Tibial nerve (tissue), 4 donors: ENCODE data around the gene PADI6. TPM values are rescaled to one million over a fixed set of nuclear protein-coding genes. Genes with fewer than 3 reads are reported as not detected.

ENCODE experiments used
- DNase-seq, 2 donors: peaks; one replicate each; pipeline ENCODE4 v3.0.0-alpha.2; 2019; ENCODE audit warnings: low spot score in 2 of 2
- H3K27ac ChIP-seq, 4 donors: fragments of 200-600 bp; sonication (generic) in 3 of 4; one replicate each; pipeline ENCODE4 v1.5.1; 2017 to 2019; ENCODE audit warnings: mild to moderate bottlenecking in 1 of 4
- H3K27me3 ChIP-seq, 2 donors: fragments of 200-600 bp; sonication (generic) in 1 of 2; one replicate each; pipeline versions ENCODE4 v1.5.1 to v1.6.0; 2017 to 2019
- H3K36me3 ChIP-seq, 3 donors: fragments of 200-600 bp; sonication (generic); one replicate each; pipeline ENCODE4 v1.5.1; 2018 to 2019
- H3K4me1 ChIP-seq, 4 donors: fragments of 200-600 bp; sonication (generic) in 3 of 4; one replicate each; pipeline ENCODE4 v1.5.1; 2017 to 2019
- H3K4me3 ChIP-seq, 4 donors: fragments of 200-600 bp; sonication (generic) in 3 of 4; one replicate each; pipeline ENCODE4 v1.5.1; 2017 to 2019; ENCODE audit warnings: mild to moderate bottlenecking in 1 of 4, moderate library complexity in 1 of 4
- H3K9me3 ChIP-seq, 4 donors: fragments of 200-600 bp; sonication (generic) in 3 of 4; one replicate each; pipeline ENCODE4 v1.5.1; 2017 to 2019
- EP300 ChIP-seq, 2 donors: sonication (generic); formaldehyde crosslinking; IDR thresholded peaks; one replicate each; pipeline ENCODE4 v1.6.1; 2017; ENCODE audit warnings: antibody characterized with exemption in 2 of 2, mild to moderate bottlenecking in 1 of 2
- POLR2A ChIP-seq, 2 donors: fragments of 450-650 bp; IDR thresholded peaks; one replicate each; pipeline ENCODE4 v1.6.1; 2017; ENCODE audit warnings: antibody characterized with exemption in 2 of 2, mild to moderate bottlenecking in 2 of 2, moderate library complexity in 2 of 2
- WGBS, 2 donors: methylation state at CpG; one replicate each; pipeline ENCODE4 v1.1.5; 2018; 5-methylcytosine and 5-hydroxymethylcytosine counted together
- total RNA-seq, 4 donors: library from RNA; depleted of rRNA; stranded (reverse); fragments of >200 nt; gene quantifications; one replicate each; pipeline ENCODE4 v1.1.0, GENCODE V29; 2016
- TF ChIP-seq, protein P1 (sequence below), 5 experiments: fragments of 200-600 bp in 3 of 5; fragments of 450-650 bp in 2 of 5; sonication (generic) in 3 of 5; IDR thresholded peaks; one replicate each; pipeline ENCODE4 v1.5.1; 2016 to 2019; ENCODE audit warnings: antibody characterized with exemption in 5 of 5, mild to moderate bottlenecking in 3 of 5, moderate library complexity in 2 of 5

Gene PADI6
- total RNA-seq, 4 donors from 2014 or later = not detected

DNA sequence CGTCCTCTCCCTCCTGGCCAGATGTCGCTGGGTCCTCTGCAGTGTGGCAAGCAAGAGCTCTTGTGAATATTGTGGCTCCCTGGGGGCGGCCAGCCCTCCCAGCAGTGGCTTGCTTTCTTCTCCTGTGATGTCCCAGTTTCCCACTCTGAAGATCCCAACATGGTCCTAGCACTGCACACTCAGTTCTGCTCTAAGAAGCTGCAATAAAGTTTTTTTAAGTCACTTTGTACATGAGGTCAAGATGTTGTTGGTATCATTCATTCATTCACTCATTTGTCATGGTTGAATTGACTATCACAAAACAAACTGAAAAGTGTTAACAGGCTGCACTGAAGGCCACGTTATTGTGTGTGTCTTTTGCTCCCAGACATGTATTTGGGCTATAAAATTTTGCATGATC is 8.2 kb upstream of the PADI6 start:
- Histone ChIP-seq H3K36me3 (no peaks in the 10 kb centered on the region), H3K27me3 (peaks cover 0 to 22% of the 10 kb centered on the region in 2 donors), H3K9me3 (peaks cover 0 to 8% (median 0%) of the 10 kb centered on the region in 4 donors), H3K4me3 (no peak overlapping the region), H3K27ac (no peak overlapping the region), H3K4me1 (no peaks in the 10 kb centered on the region)
- no peak for DNase-seq
- 60 to 83% methylated on average over 4 of the region's 4 CpGs for WGBS, 2 donors
- TF ChIP-seq POLR2A (IDR thresholded peaks at IDR 0.05) (no peak), EP300 (IDR thresholded peaks at IDR 0.05) (no peak)
- TF ChIP-seq, protein P1, sequence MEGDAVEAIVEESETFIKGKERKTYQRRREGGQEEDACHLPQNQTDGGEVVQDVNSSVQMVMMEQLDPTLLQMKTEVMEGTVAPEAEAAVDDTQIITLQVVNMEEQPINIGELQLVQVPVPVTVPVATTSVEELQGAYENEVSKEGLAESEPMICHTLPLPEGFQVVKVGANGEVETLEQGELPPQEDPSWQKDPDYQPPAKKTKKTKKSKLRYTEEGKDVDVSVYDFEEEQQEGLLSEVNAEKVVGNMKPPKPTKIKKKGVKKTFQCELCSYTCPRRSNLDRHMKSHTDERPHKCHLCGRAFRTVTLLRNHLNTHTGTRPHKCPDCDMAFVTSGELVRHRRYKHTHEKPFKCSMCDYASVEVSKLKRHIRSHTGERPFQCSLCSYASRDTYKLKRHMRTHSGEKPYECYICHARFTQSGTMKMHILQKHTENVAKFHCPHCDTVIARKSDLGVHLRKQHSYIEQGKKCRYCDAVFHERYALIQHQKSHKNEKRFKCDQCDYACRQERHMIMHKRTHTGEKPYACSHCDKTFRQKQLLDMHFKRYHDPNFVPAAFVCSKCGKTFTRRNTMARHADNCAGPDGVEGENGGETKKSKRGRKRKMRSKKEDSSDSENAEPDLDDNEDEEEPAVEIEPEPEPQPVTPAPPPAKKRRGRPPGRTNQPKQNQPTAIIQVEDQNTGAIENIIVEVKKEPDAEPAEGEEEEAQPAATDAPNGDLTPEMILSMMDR (IDR thresholded peaks at IDR 0.05) = no peak

DNA sequence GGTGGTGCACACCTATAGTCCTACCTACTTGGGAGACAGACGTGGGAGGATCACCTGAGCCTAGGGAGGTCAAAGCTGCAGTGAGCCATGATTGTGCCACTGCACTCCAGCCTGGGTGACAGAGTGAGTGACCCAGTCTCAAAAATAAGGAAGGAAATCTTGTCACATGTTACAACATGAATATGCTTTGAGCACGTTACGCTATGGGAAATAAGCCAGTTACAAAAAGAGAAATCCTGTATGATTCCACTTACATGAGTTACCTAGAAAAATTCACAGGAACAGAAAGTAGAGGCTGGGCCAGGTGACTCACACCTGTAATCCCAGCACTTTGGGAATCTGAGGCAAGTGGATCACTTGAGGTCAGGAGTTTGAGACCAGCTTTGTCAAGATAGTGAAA is 6.7 kb upstream of the PADI6 start:
- no peak overlapping the region for H3K4me3 ChIP-seq
- no peak for TF ChIP-seq POLR2A (IDR thresholded peaks at IDR 0.05)
- TF ChIP-seq, protein P1 (IDR thresholded peaks at IDR 0.05) = no peak
- TF ChIP-seq EP300 (IDR thresholded peaks at IDR 0.05) = no peak
- H3K27ac ChIP-seq = no peak overlapping the region
- no peaks in the 10 kb centered on the region for H3K36me3 ChIP-seq
- DNase-seq = no peak
- H3K9me3 ChIP-seq = peaks cover 0 to 8% (median 0%) of the 10 kb centered on the region in 4 donors
- WGBS, 2 donors = 73 to 75% methylated on average over 3 of the region's 3 CpGs
- H3K4me1 ChIP-seq = no peaks in the 10 kb centered on the region
- peaks cover 0 to 22% of the 10 kb centered on the region in 2 donors for H3K27me3 ChIP-seq

DNA sequence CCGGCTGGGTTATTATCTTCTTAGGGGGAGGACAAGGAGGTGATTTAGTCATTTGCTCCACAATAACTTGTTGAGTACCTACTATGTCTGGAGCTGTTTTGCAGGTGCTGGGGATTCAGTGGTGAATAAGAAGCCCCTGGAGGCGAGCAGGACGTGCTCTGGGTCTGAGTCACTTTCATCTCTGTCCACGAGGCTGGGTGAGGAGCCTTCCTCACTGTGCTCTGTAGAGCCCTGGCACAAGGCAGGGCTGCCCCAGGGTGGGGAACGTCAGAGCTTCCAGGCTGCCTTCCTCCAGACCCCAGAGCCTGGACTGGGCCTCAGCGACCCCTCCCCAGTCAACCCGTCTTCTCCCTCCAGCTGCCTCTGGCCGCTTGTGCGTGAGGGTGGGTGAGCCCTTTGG is 2.5 kb upstream of the PADI6 start:
- WGBS, 2 donors = 51 to 60% methylated on average over 9 of the region's 9 CpGs
- H3K9me3 ChIP-seq = peaks cover 0 to 2% (median 0%) of the 10 kb centered on the region in 4 donors
- H3K27me3 ChIP-seq = peaks cover 0 to 22% of the 10 kb centered on the region in 2 donors
- no peaks in the 10 kb centered on the region for H3K36me3 ChIP-seq
- TF ChIP-seq, protein P1 (IDR thresholded peaks at IDR 0.05) = no peak
- no peak for TF ChIP-seq EP300 (IDR thresholded peaks at IDR 0.05)
- no peak for TF ChIP-seq POLR2A (IDR thresholded peaks at IDR 0.05)
- no peak overlapping the region for H3K27ac ChIP-seq
- no peaks in the 10 kb centered on the region for H3K4me1 ChIP-seq
- no peak overlapping the region for H3K4me3 ChIP-seq
- no peak for DNase-seq

DNA sequence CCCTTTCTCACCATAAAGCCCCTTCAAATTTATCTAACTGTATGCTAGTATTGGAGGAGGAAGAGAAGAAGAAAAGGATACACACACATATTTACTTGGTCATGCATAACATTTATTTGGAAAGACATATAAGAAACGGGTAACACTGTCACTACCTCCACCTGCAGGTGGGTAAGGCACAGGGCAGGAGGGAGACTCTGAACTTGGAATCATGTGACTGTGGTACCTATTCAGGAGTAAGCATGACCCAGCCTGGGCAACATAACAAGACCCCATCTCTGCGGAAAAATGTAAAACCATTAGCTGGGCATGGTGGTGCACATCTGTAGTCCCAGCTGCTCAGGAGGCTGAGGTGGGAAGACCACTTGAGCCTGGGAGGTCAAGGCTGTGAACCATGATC is 1.4 kb upstream of the PADI6 start:
- no peaks in the 10 kb centered on the region for H3K4me1 ChIP-seq
- WGBS, 2 donors = 50 to 69% methylated on average over 2 of the region's 2 CpGs
- DNase-seq = no peak
- no peak overlapping the region for H3K4me3 ChIP-seq
- no peaks in the 10 kb centered on the region for H3K36me3 ChIP-seq
- H3K27me3 ChIP-seq = peaks cover 0 to 20% of the 10 kb centered on the region in 2 donors
- TF ChIP-seq POLR2A (IDR thresholded peaks at IDR 0.05) = no peak
- TF ChIP-seq, protein P1 (IDR thresholded peaks at IDR 0.05) = no peak
- TF ChIP-seq EP300 (IDR thresholded peaks at IDR 0.05) = no peak
- no peaks in the 10 kb centered on the region for H3K9me3 ChIP-seq
- H3K27ac ChIP-seq = no peak overlapping the region

DNA sequence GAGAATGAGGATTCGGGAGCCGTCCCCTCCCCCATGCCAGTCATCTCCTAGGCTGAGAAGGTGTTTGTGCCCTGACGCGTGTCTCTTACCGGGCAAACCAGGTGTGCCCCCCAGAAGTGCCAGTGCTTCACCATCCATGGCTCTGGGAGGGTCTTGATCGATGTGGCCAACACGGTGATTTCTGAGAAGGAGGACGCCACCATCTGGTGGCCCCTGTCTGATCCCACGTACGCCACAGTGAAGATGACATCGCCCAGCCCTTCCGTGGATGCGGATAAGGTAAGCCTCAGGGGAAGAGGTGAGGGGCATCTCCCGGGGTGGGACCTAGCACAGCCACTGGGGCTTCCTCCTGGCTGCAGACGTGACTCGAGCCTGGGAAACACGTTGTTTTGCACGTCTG is 959 bp downstream of the PADI6 start:
- no peaks in the 10 kb centered on the region for H3K4me1 ChIP-seq
- no peak for DNase-seq
- H3K9me3 ChIP-seq = no peaks in the 10 kb centered on the region
- no peak overlapping the region for H3K4me3 ChIP-seq
- H3K36me3 ChIP-seq = no peaks in the 10 kb centered on the region
- TF ChIP-seq, protein P1 (IDR thresholded peaks at IDR 0.05) = no peak
- TF ChIP-seq POLR2A (IDR thresholded peaks at IDR 0.05) (no peak), EP300 (IDR thresholded peaks at IDR 0.05) (no peak)
- peaks cover 0 to 12% of the 10 kb centered on the region in 2 donors for H3K27me3 ChIP-seq
- 77 to 79% methylated on average over 18 of the region's 18 CpGs for WGBS, 2 donors
- H3K27ac ChIP-seq = no peak overlapping the region
